HG03135 (cell line): ENCODE measurements around the gene CAPS2.
"Not testable (repeated sequence)": the region's sequence is repeated elsewhere in the genome, so short reads cannot be mapped to it uniquely, and the experiment has no call there.

Experiments
- ATAC-seq: cut with Tn5 transposase; IDR thresholded peaks from one replicate; pipeline ENCODE4 v1.9.1; 2021; ENCODE audit warnings: mild to moderate bottlenecking, moderate library complexity; ENCODE audit not compliant: unreplicated experiment

Gene CAPS2

DNA sequence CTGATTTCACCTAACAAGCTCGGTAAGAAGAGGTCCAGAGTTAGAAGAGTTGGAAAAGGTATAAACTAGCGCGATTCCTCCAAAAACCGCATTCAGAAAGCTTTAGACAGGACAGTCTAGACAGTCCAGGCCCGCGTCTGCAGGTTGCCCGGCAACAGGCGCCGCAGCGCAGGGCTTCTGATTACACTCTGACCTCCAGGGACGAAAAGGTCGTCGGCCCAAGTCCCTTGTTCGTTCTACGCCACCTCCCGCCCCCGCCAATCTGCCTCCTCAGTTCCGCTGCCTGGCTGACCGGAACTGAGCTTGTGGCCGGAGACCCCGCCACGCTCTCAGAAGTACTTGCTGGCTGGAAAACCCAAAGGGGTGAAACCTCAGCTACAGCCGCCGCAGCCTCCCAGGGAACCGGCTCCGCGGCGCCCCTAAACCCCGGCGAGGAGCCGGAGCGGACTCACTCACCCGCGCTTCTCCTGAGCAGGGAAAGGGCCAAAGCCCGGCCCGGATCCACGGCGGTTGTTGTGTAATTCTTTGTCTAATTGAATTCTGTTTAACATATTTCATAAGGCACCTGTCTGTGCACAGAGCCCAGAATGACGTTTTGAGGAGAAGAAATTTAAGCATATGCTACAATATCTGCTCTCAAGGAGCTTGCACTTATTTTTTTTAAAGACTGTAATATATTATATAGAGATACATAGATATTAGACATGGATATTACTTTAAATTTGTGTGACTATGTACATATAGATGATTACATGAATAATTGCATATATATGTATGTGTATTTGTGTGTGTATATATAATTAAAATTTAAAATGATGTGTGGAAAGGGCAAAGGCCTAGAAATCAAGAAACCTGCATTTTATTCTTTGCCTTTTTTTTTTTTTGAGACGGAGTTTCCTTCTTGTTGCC lies at the start of gene CAPS2:
Gene CAPS2 (minus strand): TSS at position 407 of the 909 bp plus-strand sequence. CDS start 3,826 bp downstream, outside the sequence.
- peak; percentile 88 for ATAC-seq

DNA sequence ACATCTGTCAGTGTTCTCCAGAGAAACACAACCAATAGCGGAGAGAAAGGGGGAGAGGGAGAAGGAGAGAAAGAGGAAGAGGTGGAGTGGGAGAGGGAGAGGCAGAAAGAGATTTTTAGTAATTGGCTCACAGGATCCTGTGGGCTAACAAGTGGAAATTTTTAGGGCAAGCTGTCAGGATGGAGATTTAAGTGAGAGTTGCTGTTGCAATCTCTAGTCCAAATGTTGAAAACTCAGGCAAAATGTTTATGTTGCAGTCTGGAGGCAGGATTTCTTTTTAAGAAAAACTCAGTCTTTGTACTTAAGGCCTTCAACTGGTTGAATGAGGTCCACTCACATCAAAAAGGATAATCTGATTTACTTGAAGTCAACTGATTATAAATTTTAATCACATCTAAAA lies 48.2 kb upstream of the CAPS2 start:
- no peak for ATAC-seq

DNA sequence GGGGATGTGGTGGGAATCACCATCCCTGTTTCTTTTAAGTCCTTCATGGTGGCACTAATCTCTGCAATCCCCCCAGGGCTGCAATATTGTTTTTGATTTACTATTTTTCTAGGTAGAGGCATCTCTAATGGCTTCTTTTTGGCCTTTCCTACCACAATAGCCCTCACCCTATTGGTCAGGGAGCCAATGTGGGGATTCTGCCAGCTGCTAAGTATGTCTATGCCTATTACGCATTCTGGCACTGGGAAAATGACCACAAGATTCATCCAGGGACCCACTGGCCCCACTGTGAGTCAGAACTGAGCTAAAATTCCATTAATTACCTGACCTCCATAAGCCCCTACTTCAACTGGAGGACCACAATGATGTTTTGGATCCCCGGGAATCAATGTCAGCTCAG lies 44.8 kb upstream of the CAPS2 start:
- no peak for ATAC-seq

DNA sequence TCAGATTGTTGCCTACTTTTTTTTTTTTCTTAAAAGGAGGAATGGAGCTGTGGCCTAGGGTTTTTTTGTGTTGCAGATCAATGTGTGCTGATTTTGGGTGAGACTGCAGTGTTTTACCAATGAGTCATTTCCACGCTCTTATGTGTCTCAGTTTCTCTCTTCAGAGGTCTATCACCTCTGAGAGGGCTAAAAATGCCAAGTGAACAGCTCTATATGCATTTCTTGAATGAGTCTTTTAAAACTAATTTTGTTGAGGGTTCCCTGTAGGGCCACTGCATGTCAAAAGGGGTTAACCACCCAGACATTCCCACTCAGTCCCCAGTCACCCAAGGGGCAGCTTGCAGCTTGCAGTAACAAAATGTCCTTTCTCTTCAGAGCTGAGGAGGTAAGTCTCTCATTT lies 36.5 kb upstream of the CAPS2 start:
- ATAC-seq = no peak

DNA sequence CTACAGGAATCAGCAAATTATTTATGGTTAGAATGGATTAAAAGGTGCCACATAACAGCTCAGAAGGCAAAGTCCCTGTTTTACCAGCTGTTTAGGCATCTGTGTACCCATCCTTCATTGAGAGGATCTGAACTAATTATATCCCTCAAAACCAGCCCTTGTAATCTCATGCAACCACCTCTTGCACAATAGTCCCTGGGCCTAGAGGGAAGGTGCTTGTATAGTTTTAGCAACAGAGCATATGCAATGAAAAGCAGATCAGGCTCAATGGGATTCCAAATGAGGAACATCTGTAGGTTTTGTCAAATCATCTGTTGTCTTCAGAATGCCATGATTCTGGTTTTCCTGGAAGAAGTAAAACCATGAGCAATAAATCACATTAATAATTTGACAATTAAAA lies 34.8 kb upstream of the CAPS2 start:
- no peak for ATAC-seq

DNA sequence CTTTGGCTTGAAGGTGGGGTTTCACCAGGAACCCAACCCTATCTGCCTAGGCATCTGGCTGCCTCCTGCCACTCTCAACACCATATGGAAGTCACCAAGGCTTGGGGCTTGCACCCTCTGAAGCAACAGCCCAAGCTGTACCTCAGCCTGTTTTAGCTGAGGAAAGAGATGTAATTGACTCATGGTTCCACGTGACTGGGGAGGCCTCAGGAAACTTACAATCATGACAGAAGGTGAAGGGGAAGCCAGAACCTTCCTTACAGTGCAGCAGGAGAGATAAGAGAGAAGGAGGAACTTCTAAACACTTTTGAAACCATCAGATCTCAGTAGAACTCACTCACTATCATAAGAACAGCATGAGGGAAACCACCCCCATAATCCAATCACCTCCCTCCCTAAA lies 31.3 kb upstream of the CAPS2 start:
- ATAC-seq = no peak

DNA sequence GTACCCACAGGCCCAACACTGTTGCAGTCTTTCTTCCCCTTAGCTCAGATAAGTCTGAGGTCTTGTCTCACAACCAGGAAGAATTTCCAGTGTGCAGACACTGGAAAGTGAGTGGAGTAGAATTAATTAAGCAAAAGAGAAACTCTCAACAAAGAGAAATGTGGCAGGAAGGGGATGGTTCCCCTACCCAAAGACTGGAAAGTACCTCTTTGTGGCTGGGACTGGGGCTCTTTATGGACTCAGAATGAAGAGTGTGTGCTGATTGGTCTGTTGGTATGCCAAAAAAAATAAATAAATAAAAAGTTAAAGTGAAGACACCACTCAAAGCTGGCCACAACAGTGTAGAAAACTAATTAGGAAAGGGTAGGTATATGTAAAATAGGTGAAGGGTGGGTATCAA lies 30.8 kb upstream of the CAPS2 start:
- no peak for ATAC-seq

DNA sequence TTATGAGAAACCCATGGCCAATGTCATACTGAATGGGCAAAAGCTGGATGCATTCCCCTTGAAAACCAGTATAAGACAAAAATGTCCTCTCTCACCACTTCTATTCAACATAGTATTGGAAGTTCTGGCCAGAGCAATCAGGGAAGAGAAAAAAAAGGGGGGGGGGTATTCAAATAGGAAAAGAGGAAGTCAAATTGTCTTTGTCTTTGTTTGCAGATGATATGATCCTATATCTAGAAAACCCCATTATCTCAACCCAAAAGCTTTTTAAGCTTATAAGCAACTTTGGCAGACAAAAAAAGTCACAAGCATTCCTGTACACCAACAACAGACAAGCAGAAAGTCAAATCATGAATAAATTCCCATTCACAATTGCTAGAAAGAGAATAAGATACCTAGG lies 23.9 kb upstream of the CAPS2 start:
- ATAC-seq = no peak

DNA sequence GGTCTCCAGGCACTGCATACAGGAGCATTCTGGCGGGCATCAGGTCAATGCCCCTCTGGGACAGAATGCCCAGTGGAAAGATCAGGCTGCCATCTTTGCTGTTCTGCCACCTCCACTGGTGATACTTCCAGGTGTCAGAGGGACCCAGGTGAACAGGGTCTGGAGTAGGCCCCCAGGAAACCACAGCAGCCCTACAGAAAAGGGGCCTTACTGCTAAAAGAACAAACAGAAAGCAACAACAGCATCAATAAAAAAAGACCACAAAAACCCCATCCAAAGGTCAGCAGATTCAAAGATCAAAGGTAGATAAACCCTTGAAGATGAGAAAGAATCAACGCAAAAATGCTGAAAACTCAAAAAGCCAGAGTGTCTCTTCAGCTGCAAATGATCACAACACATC lies 20.3 kb upstream of the CAPS2 start:
- ATAC-seq = no peak

DNA sequence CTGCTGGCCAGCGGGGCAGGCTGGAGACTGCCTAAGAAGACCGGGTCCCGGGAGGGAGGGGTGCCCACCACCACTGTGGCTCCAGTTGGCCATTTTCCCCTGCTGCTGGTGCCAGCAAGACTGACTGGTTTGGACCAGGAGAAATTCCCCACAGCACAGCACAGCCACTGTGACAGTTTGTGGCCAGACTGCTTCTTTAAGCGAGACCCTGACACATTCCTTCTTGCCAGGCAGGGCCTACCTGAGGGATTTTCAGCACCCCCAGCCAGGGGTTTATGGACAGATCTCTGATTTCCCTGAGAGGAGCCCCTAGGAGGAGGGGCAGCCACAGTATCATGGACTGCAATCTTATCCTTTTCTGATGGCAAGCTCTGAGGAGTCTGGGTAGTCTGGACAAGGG lies 19.8 kb upstream of the CAPS2 start:
- ATAC-seq = no peak

DNA sequence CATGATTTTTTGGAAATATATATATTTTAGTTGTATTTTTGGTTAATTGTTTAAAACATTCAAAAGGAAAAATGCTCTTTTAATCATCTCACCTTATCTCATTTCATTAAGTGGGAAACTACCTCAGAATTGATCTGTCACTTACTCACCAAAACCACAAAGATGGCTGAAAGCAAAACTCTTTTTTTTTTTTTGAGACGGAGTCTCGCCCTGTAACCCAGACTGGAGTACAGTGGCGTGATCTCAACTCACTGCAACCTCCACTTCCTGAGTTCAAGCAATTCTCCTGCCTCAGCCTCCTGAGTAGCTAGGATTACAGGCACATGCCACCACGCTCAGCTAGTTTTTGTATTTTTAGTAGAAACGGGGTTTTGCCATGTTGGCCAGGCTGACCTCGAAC lies 16.1 kb upstream of the CAPS2 start:
- ATAC-seq = not testable (repeated sequence)

DNA sequence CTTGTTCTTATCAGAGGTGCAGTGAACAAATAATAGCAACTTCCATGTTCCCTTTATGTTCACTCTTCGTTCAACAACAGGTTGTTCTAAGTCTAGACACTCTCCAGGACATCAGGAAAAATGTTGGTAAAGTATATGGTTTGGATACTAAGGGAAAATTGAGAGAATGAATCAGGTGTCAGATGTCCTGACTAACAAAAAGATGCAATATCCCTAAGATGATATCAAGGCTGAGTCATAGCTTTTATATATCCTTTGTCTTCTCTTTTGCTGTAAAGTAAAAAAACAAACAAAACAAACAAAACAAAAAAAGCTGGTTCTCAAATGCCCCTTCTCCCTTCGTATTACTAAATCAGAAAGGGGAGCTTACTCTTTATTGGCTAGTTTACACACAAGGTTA lies 15.4 kb upstream of the CAPS2 start:
- ATAC-seq = no peak

DNA sequence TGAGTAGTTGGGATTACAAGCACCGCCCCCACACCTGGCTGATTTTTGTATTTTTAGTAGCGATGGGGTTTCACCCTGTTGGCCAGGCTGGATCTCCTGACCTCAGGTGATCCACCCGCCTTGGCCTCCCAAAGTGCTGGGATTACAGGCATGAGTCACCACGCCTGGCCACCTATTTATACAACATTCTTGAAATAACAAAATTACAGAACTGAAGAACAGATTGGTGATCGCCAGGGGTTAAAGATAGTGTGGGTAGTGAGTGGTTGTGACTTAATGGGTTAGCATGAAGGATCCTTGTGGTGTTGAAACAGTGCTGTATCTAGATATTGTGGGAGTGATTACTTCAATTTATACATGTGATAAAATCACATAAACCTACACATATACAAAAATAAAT lies 11.7 kb upstream of the CAPS2 start:
- no peak for ATAC-seq

DNA sequence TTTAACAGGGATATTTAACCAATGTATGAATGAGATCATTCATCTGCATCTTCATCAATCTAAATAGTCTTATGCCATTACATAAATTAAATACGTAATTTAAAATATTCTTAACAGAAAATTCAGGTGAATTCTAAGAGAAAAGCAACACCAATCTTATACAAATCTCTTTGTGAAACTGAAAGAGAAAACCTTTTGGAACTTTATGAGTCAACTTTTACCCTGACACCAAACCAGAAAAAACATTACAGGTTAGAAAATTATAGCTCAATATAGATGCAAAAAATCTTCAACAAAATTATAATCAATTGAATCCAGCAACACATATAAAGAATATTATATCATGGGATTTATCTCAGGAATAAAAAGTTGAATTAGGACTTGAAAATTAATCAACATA lies 7.8 kb upstream of the CAPS2 start:
- ATAC-seq = no peak

DNA sequence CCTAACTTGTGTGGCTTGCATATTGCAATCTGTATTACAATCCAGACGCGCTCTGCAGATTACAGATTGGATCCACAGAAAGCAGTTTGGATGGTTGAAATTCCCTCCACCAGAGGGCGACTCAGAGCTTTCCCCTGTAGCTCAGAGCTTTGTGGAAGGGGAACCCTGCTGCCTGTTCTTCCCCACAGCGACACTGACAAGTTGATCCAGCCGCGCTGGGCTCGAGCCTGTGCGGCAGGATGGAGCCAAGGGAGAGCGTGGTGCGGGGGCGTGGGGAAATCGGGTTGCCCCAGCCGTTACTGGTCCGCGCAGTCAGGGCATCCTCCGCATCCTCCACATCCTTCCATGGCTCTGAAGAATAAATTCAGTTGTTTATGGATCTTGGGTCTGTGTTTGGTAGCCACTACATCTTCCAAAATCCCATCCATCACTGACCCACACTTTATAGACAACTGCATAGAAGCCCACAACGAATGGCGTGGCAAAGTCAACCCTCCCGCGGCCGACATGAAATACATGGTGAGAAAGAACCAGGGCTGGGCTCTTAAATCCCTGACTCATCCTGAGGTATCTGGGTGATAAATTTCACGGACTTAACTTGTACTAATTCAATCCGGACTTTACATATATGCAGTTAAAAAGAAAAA lies 4.4 kb upstream of the CAPS2 start, which contains the start of gene GLIPR1L1:
Gene GLIPR1L1 (plus strand): TSS at position 287 of the 647 bp plus-strand sequence. CDS start 59 bp downstream, at position 346.
- ATAC-seq = peak; percentile 55

DNA sequence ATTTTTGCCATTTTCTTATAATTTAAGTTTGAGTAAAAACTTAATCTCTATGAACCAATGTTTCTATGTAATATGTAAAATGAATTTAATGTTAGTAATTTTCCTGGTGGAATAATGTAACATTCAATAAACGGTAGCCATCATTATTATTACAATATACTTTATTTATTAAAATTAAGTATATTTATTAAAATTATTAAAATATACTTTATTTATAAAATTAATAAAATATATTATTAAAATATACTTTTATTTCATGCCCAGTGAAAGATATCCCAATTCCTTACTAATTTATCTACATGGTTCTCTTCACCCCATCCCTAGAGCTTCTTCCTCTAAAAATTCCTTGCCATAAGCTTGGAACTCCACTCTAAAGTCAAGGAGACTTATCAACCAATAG lies 2.5 kb downstream of the CAPS2 start:
- no peak for ATAC-seq

DNA sequence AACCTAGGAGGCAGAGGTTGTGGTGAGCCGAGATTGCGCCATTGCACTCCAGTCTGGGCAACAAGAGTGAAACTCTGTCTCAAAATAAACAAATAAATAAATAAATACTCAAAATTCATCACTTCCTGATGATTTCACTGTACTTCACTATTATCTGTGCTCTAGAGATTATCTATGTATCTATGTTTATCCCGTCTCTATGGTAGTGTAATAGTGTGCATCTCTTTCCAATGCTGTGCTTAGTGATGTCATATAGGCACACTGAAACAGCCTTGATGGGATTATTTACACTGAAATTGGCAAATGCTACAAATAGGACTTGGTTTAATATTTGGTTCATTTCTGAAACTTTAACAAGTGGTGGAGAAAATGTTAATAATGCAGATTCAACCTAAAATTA lies 6.5 kb downstream of the CAPS2 start:
- no peak for ATAC-seq

DNA sequence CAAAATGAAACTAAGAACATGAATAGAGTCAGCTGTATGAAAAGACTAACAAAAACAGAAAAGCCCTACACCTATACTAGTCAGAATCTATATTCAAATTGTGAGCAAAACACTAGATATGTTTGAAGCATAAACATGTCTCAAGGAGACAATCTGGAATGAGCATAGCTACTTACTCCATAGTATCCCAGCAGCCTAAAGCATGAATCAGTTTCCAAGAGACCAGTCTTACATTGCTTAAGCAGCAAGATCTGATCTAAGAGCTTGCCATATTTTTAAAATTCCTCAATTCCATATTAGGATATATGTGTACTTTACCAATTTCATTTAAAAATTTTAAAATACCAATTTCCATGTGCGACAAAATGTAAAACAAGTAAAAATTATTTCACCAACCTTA lies 7.7 kb downstream of the CAPS2 start:
- no peak for ATAC-seq

DNA sequence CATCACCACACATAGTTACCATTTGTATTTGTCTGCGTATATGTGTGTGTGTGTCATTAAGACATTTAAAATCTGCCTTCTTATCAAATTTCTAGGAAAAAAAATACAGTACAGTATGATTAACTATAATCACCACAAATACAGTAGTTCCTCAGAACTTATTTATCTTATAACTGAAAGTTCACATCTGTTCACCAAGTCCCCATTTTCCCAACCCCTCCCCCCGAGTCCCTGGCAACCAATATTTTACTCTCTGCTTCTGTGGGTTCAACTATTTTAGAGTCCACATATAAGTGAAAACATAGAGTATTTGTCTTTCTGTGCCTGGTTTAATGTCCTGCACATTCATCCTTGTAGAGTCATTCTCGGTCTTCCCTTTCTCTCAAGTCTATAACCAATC lies 12.3 kb downstream of the CAPS2 start:
- no peak for ATAC-seq

DNA sequence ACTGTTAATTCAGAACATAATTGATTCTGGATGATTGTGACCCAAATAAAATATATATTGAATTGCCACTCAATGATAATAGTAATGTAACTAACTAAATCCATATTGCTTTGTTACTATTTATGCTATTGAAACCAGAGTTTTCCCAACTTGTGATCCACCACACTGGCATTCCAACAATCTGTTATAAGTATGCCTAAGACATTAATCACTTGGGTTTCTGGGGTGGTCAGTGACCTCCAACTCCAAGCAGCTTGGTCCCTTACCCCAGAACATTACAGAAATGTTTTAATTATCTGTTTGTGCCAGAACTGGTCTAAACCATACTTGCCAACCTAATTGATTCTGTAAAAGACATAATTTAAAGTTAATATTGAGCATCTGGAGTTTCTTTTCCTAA lies 14.6 kb downstream of the CAPS2 start:
- ATAC-seq = no peak

DNA sequence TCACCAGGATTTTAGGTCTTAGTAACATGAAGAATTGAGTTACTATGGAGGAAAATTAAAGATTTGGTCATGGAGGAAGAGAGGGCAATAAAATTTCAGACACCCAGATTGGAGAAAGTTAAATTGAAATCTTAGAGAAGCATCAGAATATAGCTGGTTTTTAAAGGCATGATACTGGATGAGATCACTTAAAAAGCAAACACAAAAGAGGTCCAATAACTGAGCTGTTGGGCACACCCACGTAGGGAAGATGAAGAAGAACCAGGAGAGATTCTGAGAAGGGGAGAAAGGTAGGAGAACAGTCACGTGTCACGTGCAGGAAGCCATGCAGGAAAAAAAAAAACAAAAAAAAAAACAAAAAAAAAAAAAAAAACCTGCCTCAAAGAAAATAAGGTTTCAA lies 18.8 kb downstream of the CAPS2 start:
- no peak for ATAC-seq

DNA sequence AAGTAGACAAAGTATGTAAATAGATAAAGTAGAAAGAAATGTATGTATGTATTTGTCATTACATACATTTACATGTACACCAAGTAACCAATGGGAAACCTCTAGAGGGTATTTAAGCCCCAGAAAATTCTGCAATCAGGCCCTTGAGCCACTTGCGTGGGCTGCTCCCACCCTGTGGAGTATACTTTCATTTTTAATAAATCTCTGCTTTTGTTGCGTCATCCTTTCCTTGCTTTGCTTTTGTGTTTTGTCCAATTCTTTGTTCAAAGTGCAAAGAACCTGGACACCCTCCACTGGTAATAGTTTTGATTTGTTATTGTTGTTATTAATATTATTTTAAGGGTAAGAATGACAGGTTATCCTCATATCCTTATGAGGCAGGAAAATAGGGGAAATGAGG lies 21.8 kb downstream of the CAPS2 start:
- ATAC-seq = no peak
